ENCODE data around the gene ZNF41. TPM values are rescaled to one million over a fixed set of nuclear protein-coding genes. Genes with fewer than 3 reads are reported as not detected.
"Not testable (repeated sequence)": the region's sequence is repeated elsewhere in the genome, so short reads cannot be mapped to it uniquely, and the experiment has no call there.

Gene ZNF41
- total RNA-seq, 1 donor from 2014 or later = 7.8 TPM

- Mint-ChIP-seq H3K4me3 (no peak overlapping the region), H3K27ac (ENCODE audit: unreplicated experiment) (no peak overlapping the region), H3K4me1 (peaks cover 5% of the 10 kb centered on the region), H3K27me3 (ENCODE audit: low read depth) (peaks cover 21% of the 10 kb centered on the region), H3K9me3 (no peaks in the 10 kb centered on the region), H3K36me3 (ENCODE audit: low read depth) (no peaks in the 10 kb centered on the region)
- no peak for DNase-seq (ENCODE audit: low read depth, low spot score)
- TF ChIP-seq, protein P1, sequence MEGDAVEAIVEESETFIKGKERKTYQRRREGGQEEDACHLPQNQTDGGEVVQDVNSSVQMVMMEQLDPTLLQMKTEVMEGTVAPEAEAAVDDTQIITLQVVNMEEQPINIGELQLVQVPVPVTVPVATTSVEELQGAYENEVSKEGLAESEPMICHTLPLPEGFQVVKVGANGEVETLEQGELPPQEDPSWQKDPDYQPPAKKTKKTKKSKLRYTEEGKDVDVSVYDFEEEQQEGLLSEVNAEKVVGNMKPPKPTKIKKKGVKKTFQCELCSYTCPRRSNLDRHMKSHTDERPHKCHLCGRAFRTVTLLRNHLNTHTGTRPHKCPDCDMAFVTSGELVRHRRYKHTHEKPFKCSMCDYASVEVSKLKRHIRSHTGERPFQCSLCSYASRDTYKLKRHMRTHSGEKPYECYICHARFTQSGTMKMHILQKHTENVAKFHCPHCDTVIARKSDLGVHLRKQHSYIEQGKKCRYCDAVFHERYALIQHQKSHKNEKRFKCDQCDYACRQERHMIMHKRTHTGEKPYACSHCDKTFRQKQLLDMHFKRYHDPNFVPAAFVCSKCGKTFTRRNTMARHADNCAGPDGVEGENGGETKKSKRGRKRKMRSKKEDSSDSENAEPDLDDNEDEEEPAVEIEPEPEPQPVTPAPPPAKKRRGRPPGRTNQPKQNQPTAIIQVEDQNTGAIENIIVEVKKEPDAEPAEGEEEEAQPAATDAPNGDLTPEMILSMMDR (conservative IDR thresholded peaks at IDR 0.05) = no peak
These were observed 35.1 kb upstream of the ZNF41 start for GRCh38 chrX:47518144-47518543.

DNA sequence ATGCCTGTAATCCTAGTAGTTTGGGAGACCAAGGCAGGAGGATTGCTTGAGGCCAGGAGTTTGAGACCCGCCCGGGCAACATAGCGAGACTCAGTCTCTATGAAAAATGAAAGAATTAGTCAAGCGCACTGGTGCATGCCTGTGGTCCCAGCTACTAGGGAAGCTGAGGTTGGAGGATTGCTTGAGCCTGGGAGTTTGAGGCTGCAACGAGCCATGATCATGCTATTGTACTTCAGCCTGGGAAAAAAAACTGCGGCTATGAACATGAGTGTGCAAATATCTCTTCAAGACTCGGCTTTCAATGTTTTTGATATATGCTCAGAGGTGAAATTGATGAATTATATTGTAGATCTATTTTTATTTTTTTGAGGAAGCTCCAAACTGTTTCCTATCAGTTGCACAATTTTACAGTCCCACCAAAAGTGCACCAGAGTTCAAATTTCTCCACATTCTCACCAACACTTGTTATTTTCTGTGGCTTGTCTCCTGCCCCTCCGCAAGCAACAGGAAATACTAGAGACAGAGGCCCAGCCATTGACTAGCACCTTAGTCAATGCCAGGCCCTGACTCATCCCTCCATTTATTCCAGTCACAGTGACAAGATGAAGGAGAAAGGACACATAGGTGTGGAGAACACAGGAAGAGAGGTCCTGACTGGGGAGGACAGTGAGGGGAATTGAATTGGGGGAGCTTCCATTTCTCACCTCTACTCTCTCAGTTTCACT, 33.1 kb upstream of the ZNF41 start:
- no peak for DNase-seq (ENCODE audit: low read depth, low spot score)
- Mint-ChIP-seq H3K4me1 (peaks cover 13% of the 10 kb centered on the region), H3K27me3 (ENCODE audit: low read depth) (peaks cover 15% of the 10 kb centered on the region), H3K9me3 (no peaks in the 10 kb centered on the region), H3K36me3 (ENCODE audit: low read depth) (no peaks in the 10 kb centered on the region), H3K27ac (ENCODE audit: unreplicated experiment) (no peak overlapping the region), H3K4me3 (peak overlapping the region; percentile 22)
- TF ChIP-seq, protein P1 (conservative IDR thresholded peaks at IDR 0.05) = no peak

DNA sequence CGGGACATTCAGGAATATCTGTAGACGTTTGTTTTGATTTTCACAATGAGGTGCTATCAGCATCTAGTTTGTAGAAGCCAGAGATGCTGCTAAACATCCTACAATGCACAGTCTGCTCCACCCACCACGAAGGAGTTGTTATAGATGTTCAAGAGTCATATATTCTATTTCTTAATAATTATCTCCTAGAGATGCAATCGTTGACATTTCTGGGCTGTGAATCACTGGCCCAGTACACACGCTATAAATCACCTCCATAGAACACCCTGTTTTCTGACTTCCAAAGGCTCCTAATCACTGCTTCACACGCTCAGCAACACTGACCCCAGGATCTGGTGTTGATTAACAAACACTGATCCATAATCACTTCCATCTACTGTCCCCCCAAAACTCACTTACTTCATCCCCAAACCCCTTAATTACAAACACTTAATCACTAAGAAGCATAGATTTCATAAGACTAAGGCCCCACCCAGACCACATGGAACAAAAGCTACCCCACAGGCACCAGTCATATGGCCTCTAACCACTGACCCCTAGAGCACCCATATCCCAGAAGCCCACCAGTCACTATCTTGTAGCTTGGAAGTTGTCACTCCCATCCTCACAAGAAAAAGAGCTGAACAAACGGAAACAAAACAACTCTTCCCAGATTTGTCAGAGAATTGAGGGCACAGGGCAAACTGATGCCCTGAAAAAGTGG, 31.7 kb upstream of the ZNF41 start:
- no peak for DNase-seq (ENCODE audit: low read depth, low spot score)
- H3K27ac Mint-ChIP-seq (ENCODE audit: unreplicated experiment) = no peak overlapping the region
- H3K4me3 Mint-ChIP-seq = peak overlapping the region; percentile 66
- H3K4me1 Mint-ChIP-seq = peaks cover 13% of the 10 kb centered on the region
- H3K36me3 Mint-ChIP-seq (ENCODE audit: low read depth) = no peaks in the 10 kb centered on the region
- peaks cover 13% of the 10 kb centered on the region for H3K27me3 Mint-ChIP-seq (ENCODE audit: low read depth)
- H3K9me3 Mint-ChIP-seq = no peaks in the 10 kb centered on the region
- TF ChIP-seq, protein P1 (conservative IDR thresholded peaks at IDR 0.05) = no peak

GRCh38 chrX:47513034-47513965, 30.3 kb upstream of the ZNF41 start:
- not testable (repeated sequence) for H3K9me3 Mint-ChIP-seq; H3K27ac Mint-ChIP-seq (ENCODE audit: unreplicated experiment); H3K36me3 Mint-ChIP-seq (ENCODE audit: low read depth)
- H3K4me3 Mint-ChIP-seq = peak overlapping the region; percentile 89
- peak; percentile 6 for DNase-seq (ENCODE audit: low read depth, low spot score)
- H3K27me3 Mint-ChIP-seq (ENCODE audit: low read depth) = peaks cover 13% of the 10 kb centered on the region
- peaks cover 13% of the 10 kb centered on the region for H3K4me1 Mint-ChIP-seq

GRCh38 chrX:47512383-47512782, 29.4 kb upstream of the ZNF41 start:
- not testable (repeated sequence) for H3K27ac Mint-ChIP-seq (ENCODE audit: unreplicated experiment); H3K36me3 Mint-ChIP-seq (ENCODE audit: low read depth); H3K9me3 Mint-ChIP-seq; DNase-seq (ENCODE audit: low read depth, low spot score)
- Mint-ChIP-seq H3K4me1 (peaks cover 13% of the 10 kb centered on the region), H3K27me3 (ENCODE audit: low read depth) (peaks cover 13% of the 10 kb centered on the region), H3K4me3 (peak overlapping the region; percentile 80)

- Mint-ChIP-seq H3K36me3 (ENCODE audit: low read depth) (no peaks in the 10 kb centered on the region), H3K27me3 (ENCODE audit: low read depth) (peaks cover 2% of the 10 kb centered on the region), H3K27ac (ENCODE audit: unreplicated experiment) (no peak overlapping the region), H3K9me3 (no peaks in the 10 kb centered on the region), H3K4me1 (peaks cover 7% of the 10 kb centered on the region), H3K4me3 (no peak overlapping the region)
- TF ChIP-seq, protein P1 (conservative IDR thresholded peaks at IDR 0.05) = no peak
- DNase-seq (ENCODE audit: low read depth, low spot score) = no peak
These were observed 24.3 kb upstream of the ZNF41 start for GRCh38 chrX:47507153-47507867.

Data from neural crest cell (in vitro differentiated cells).